ENCODE results near the gene C20orf173. TPM values are rescaled to one million over a fixed set of nuclear protein-coding genes. Genes with fewer than 3 reads are reported as not detected.

The C20orf173 gene
- total RNA-seq, 1 experiment from 2014 or later: not detected

DNA sequence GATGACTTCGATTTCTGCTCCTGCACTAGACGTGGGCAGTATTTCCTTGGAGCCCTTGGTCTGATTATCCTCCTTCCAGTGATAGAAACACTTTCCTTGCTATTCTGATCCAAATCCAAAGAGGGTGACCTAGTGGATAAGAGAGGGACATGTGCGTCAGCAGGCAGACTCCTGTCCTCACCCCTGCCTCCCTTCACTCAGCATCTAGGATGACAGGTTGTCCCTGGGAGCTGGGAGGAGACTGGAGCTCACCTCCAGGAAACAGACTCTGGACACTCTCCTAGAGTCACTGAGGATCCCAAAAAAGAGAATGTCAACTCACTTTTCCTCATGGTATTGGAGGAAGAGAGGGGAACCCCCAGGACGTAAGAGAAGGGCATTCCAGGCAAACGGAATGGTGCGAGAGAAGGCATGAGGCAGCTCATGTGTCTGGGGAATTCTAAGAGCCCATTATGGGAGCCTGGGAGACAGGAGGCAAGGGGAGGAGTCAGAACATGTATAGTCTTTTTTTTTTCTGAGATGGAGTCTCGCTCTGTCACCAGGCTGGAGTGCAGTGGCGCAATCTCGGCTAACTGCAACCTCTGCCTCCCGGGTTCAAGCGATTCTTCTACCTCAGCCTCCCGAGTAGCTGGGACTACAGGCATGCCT, 2.2 kb downstream of the C20orf173 start:
- no peak for TF ChIP-seq CEBPB (IDR thresholded peaks at IDR 0.05; ENCODE audit: low read depth)
- TF ChIP-seq EGR1 (IDR thresholded peaks at IDR 0.05; ENCODE audit: low read depth): no peak
- no peak for TF ChIP-seq SP1 (IDR thresholded peaks at IDR 0.05; ENCODE audit: low read depth)
- no peak for TF ChIP-seq ZFX (IDR thresholded peaks at IDR 0.05)
- Histone ChIP-seq H3K9me2 (ENCODE audit: insufficient read depth) (no peaks in the 10 kb centered on the region), H3K9ac (ENCODE audit: low read length) (no peak overlapping the region), H3K9me3 (ENCODE audit: control insufficient read depth in 1 of 2, insufficient read depth in 1 of 2, low read depth in 1 of 2, low read length in 2 of 2) (no peaks in the 10 kb centered on the region), H3K27me3 (ENCODE audit: insufficient read depth, low read length) (no peaks in the 10 kb centered on the region), H3K4me3 (replicated peaks in 1 of 2; ENCODE audit: low read depth in 1 of 2, low read length in 2 of 2) (no peak overlapping the region), H2AFZ (ENCODE audit: low read depth, low read length, poor library complexity, severe bottlenecking) (no peak overlapping the region), H3K36me3 (ENCODE audit: control insufficient read depth in 1 of 2, insufficient read depth in 2 of 2, low read length in 2 of 2) (no peaks in the 10 kb centered on the region), H3K79me2 (ENCODE audit: insufficient read depth, low read length) (no peaks in the 10 kb centered on the region), H4K20me1 (ENCODE audit: insufficient read depth) (no peaks in the 10 kb centered on the region), H3K27ac (ENCODE audit: low read depth, low read length) (no peak overlapping the region), H3K4me2 (ENCODE audit: low read length) (no peak overlapping the region), H3K4me1 (ENCODE audit: control insufficient read depth in 1 of 2, insufficient read depth in 2 of 2, low read length in 2 of 2) (peaks cover 0 to 6% of the 10 kb centered on the region in 2 experiments; a peak in 2 of 4 replicates)
- no peak for DNase-seq (ENCODE audit: low read depth, low spot score)
- intact Hi-C loops (cut with micrococcal nuclease): no loop called here
- ATAC-seq: no peak
- ChIA-PET POLR2A (no interaction called here), CTCF (no interaction called here), RAD21 (ENCODE audit: low non-redundant PET in 1 of 2, low total read pairs in 2 of 2, uncharacterized antibody in 2 of 2, unreplicated experiment in 2 of 2) (no interaction called here)
- BruUV-seq (replicated peaks): no TSS peak

DNA sequence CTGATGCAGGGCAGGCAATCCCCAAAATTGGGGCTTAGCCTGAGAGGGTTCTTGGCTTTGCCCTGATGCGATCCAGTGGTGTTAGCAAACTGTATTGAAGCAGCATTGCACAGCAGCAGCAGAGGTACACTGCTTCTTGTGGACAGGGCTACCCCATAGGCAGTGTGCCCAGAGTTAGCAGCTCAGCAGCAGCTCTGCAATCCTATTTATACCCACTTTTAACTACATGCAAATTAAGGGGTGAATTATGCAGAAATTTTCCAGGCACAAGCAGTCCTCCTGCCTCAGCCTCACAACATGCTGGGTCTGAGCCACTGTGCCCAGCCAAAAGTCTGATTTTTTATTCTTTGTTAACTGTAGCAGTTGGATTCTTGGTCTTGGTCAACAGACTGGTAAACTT, 3.8 kb downstream of the C20orf173 start:
- no peaks in the 10 kb centered on the region for H3K27me3 ChIP-seq (ENCODE audit: insufficient read depth, low read length)
- no peak overlapping the region for H2AFZ ChIP-seq (ENCODE audit: low read depth, low read length, poor library complexity, severe bottlenecking)
- DNase-seq (ENCODE audit: low read depth, low spot score) (no peak), ATAC-seq (no peak)
- ChIA-PET RAD21 (ENCODE audit: low non-redundant PET in 1 of 2, low total read pairs in 2 of 2, uncharacterized antibody in 2 of 2, unreplicated experiment in 2 of 2) (no interaction called here), CTCF (no interaction called here), POLR2A (no interaction called here)
- intact Hi-C loops (cut with micrococcal nuclease): no loop called here
- H3K4me2 ChIP-seq (ENCODE audit: low read length): 0 out of 2 replicates have a peak overlapping the region, but pooled peaks have one; percentile 23
- no peaks in the 10 kb centered on the region for H3K79me2 ChIP-seq (ENCODE audit: insufficient read depth, low read length)
- H3K9me3 ChIP-seq (ENCODE audit: control insufficient read depth in 1 of 2, insufficient read depth in 1 of 2, low read depth in 1 of 2, low read length in 2 of 2): no peaks in the 10 kb centered on the region
- BruUV-seq (replicated peaks): no TSS peak
- TF ChIP-seq, protein P1, sequence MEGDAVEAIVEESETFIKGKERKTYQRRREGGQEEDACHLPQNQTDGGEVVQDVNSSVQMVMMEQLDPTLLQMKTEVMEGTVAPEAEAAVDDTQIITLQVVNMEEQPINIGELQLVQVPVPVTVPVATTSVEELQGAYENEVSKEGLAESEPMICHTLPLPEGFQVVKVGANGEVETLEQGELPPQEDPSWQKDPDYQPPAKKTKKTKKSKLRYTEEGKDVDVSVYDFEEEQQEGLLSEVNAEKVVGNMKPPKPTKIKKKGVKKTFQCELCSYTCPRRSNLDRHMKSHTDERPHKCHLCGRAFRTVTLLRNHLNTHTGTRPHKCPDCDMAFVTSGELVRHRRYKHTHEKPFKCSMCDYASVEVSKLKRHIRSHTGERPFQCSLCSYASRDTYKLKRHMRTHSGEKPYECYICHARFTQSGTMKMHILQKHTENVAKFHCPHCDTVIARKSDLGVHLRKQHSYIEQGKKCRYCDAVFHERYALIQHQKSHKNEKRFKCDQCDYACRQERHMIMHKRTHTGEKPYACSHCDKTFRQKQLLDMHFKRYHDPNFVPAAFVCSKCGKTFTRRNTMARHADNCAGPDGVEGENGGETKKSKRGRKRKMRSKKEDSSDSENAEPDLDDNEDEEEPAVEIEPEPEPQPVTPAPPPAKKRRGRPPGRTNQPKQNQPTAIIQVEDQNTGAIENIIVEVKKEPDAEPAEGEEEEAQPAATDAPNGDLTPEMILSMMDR (IDR thresholded peaks at IDR 0.05 in 2 of 3, conservative IDR thresholded peaks at IDR 0.05 in 1 of 3; ENCODE audit: borderline replicate concordance in 1 of 3, insufficient read depth in 1 of 3, low read depth in 2 of 3, low read length in 2 of 3): no peak
- TF ChIP-seq RAD21 (IDR thresholded peaks at IDR 0.05; ENCODE audit: low read depth) (no peak), EZH2phosphoT487 (IDR thresholded peaks at IDR 0.05; ENCODE audit: borderline replicate concordance) (no peak), ZNF274 (IDR thresholded peaks at IDR 0.05; ENCODE audit: low read depth, low read length) (no peak), SIN3A (IDR thresholded peaks at IDR 0.05; ENCODE audit: low read depth) (no peak)
- TF ChIP-seq, protein P2, sequence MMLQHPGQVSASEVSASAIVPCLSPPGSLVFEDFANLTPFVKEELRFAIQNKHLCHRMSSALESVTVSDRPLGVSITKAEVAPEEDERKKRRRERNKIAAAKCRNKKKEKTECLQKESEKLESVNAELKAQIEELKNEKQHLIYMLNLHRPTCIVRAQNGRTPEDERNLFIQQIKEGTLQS (IDR thresholded peaks at IDR 0.05): no peak
- TF ChIP-seq, protein P3, sequence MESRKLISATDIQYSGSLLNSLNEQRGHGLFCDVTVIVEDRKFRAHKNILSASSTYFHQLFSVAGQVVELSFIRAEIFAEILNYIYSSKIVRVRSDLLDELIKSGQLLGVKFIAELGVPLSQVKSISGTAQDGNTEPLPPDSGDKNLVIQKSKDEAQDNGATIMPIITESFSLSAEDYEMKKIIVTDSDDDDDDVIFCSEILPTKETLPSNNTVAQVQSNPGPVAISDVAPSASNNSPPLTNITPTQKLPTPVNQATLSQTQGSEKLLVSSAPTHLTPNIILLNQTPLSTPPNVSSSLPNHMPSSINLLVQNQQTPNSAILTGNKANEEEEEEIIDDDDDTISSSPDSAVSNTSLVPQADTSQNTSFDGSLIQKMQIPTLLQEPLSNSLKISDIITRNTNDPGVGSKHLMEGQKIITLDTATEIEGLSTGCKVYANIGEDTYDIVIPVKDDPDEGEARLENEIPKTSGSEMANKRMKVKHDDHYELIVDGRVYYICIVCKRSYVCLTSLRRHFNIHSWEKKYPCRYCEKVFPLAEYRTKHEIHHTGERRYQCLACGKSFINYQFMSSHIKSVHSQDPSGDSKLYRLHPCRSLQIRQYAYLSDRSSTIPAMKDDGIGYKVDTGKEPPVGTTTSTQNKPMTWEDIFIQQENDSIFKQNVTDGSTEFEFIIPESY (IDR thresholded peaks at IDR 0.05; ENCODE audit: extremely low read depth, insufficient replicate concordance, low read length): no peak
- no peak overlapping the region for H3K9ac ChIP-seq (ENCODE audit: low read length)
- no peak overlapping the region for H3K4me3 ChIP-seq (replicated peaks in 1 of 2; ENCODE audit: low read depth in 1 of 2, low read length in 2 of 2)
- no peaks in the 10 kb centered on the region for H3K9me2 ChIP-seq (ENCODE audit: insufficient read depth)
- H3K4me1 ChIP-seq (ENCODE audit: control insufficient read depth in 1 of 2, insufficient read depth in 2 of 2, low read length in 2 of 2): peaks cover 0 to 6% of the 10 kb centered on the region in 2 experiments; a peak in 2 of 4 replicates
- no peak overlapping the region for H3K27ac ChIP-seq (ENCODE audit: low read depth, low read length)
- no peaks in the 10 kb centered on the region for H3K36me3 ChIP-seq (ENCODE audit: control insufficient read depth in 1 of 2, insufficient read depth in 2 of 2, low read length in 2 of 2)
- no peaks in the 10 kb centered on the region for H4K20me1 ChIP-seq (ENCODE audit: insufficient read depth)

All from HCT116 (cell line).